Transverse colon (tissue), 4 donors: Measurements from ENCODE around the gene ALG14. TPM values are rescaled to one million over a fixed set of nuclear protein-coding genes. Genes with fewer than 3 reads are reported as not detected.

Experiments
- DNase-seq: peaks from one replicate; pipeline ENCODE4 v3.0.0-alpha.2; 2019
- H3K27ac ChIP-seq, 4 donors: fragments of 200-600 bp; sonication (generic); 2 replicates each; pipeline ENCODE4 v1.5.1; 2016 to 2018; ENCODE audit warnings: inconsistent platforms in 4 of 4
- H3K27me3 ChIP-seq: fragments of 200-600 bp; sonication (generic); 2 replicates; pipeline ENCODE4 v1.5.1; 2017; ENCODE audit warnings: inconsistent platforms
- H3K36me3 ChIP-seq, 4 donors: fragments of 200-600 bp; sonication (generic); 2 replicates each; pipeline ENCODE4 v1.5.1; 2017 to 2019; ENCODE audit warnings: inconsistent platforms in 4 of 4
- H3K4me1 ChIP-seq, 4 donors: fragments of 200-600 bp; sonication (generic); 2 replicates each; pipeline ENCODE4 v1.5.1; 2017 to 2020; ENCODE audit warnings: inconsistent platforms in 4 of 4
- H3K4me3 ChIP-seq, 4 donors: fragments of 200-600 bp; sonication (generic); 1 replicate in 1 of 4; 2 replicates in 3 of 4; pipeline versions ENCODE4 v1.5.1 to v1.6.1; 2017 to 2019; ENCODE audit warnings: inconsistent platforms in 4 of 4
- H3K9me3 ChIP-seq, 2 donors: fragments of 200-600 bp; sonication (generic); 2 replicates each; pipeline ENCODE4 v1.5.1; 2017 to 2019; ENCODE audit warnings: inconsistent platforms in 2 of 2
- EP300 ChIP-seq: sonication (generic); formaldehyde crosslinking; IDR thresholded peaks from one replicate; pipeline ENCODE4 v1.6.1; 2017; ENCODE audit warnings: antibody characterized with exemption, low read depth
- POLR2A ChIP-seq: fragments of 450-650 bp; IDR thresholded peaks from one replicate; pipeline ENCODE4 v1.6.1; 2016; ENCODE audit warnings: antibody characterized with exemption, mild to moderate bottlenecking, moderate library complexity
- POLR2AphosphoS5 ChIP-seq, 3 donors: sonication (generic); formaldehyde crosslinking; IDR thresholded peaks; one replicate each; pipeline ENCODE4 v1.6.1; 2016; ENCODE audit warnings: antibody characterized with exemption in 3 of 3
- WGBS, 2 donors: methylation state at CpG; one replicate each; pipeline ENCODE4 v1.1.5; 2018; ENCODE audit warnings: low coverage in 1 of 2; 5-methylcytosine and 5-hydroxymethylcytosine counted together
- in situ Hi-C, 4 donors: fragments of 200-750 bp; cut with MboI; loops; one replicate each; pipeline versions ENCODE4 v1.15.0 to v1.15.1; 2017; ENCODE audit warnings: low sequenced_read_pairs in 3 of 4, low pct_ligation_motif_present in 1 of 4, low pct_unique_long_range_greater_than_20kb in 1 of 4
- intact Hi-C: fragments of 100-400 bp; cut with DNase I; formaldehyde crosslinking; loops from one replicate; pipeline ENCODE4 v1.15.1; 2023; ENCODE audit warnings: low total_unique reads
- total RNA-seq, 4 donors: library from RNA; depleted of rRNA; stranded (reverse); fragments of >200 nt; gene quantifications; one replicate each; pipeline ENCODE4 v1.1.0, GENCODE V29; 2016
- TF ChIP-seq, protein P1 (sequence below), 5 experiments: fragments of 200-600 bp in 3 of 5; fragments of 450-650 bp in 2 of 5; sonication (generic) in 3 of 5; IDR thresholded peaks; 1 replicate in 2 of 5; 2 replicates in 3 of 5; pipeline ENCODE4 v1.5.1; 2016 to 2017; ENCODE audit warnings: antibody characterized with exemption in 5 of 5, inconsistent platforms in 3 of 5, mild to moderate bottlenecking in 2 of 5, moderate library complexity in 1 of 5

ALG14 gene
- total RNA-seq, 4 donors from 2014 or later: 0.40 to 2.3 (median 2.2) TPM

DNA sequence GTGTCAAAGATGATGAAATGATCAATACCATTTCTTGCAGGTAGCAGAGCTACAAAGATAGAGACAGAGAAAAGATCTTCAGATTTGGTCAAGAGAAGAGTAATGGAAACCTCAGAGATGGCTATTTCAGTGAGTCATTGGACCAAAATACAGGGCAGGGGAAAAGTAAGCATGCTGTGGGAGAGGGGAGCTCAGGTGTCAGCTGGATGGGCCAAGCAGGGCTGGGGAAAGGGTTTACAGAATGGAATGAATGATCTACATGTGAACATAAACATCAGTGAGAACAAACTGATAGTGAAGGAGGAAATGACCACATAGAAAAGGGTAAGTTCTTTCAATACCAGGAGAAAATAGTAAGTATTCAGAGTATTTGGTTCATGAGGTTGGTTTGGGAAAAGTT is 84.4 kb downstream of the ALG14 start:
- TF ChIP-seq POLR2AphosphoS5 (IDR thresholded peaks at IDR 0.05) (no peak), POLR2A (no peak), EP300 (no peak)
- TF ChIP-seq, protein P1, sequence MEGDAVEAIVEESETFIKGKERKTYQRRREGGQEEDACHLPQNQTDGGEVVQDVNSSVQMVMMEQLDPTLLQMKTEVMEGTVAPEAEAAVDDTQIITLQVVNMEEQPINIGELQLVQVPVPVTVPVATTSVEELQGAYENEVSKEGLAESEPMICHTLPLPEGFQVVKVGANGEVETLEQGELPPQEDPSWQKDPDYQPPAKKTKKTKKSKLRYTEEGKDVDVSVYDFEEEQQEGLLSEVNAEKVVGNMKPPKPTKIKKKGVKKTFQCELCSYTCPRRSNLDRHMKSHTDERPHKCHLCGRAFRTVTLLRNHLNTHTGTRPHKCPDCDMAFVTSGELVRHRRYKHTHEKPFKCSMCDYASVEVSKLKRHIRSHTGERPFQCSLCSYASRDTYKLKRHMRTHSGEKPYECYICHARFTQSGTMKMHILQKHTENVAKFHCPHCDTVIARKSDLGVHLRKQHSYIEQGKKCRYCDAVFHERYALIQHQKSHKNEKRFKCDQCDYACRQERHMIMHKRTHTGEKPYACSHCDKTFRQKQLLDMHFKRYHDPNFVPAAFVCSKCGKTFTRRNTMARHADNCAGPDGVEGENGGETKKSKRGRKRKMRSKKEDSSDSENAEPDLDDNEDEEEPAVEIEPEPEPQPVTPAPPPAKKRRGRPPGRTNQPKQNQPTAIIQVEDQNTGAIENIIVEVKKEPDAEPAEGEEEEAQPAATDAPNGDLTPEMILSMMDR (IDR thresholded peaks at IDR 0.05): no peak
- no peaks in the 10 kb centered on the region for H3K36me3 ChIP-seq
- intact Hi-C loops: no loop called here
- no peaks in the 10 kb centered on the region for H3K9me3 ChIP-seq
- peaks cover 0 to 10% (median 3%) of the 10 kb centered on the region in 4 donors for H3K4me1 ChIP-seq
- H3K27ac ChIP-seq: no peak overlapping the region
- no peaks in the 10 kb centered on the region for H3K27me3 ChIP-seq
- no peak overlapping the region for H3K4me3 ChIP-seq
- no peak for DNase-seq
- in situ Hi-C loops: no loop called here

DNA sequence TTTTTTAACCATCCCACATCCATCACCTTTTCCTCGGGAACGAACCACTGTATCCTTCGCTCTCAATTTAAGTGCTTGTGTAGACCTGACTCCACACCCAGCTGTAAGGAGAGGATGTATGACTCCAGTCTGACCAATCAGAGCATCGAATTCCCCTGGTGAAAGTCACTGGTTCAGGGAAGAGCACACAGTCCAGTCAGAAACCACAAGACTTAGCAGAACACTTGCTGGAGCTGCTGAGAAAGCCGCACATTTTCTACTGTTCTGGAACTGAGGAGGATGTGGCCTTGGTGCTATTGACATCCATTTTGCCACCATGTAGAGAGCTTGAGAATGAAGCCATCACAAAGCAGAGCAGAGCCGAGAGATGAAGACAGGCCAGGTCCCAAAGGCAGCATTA is 86.0 kb downstream of the ALG14 start:
- in situ Hi-C loops: no loop called here
- DNase-seq: no peak
- Histone ChIP-seq H3K36me3 (no peaks in the 10 kb centered on the region), H3K27ac (no peak overlapping the region), H3K9me3 (no peaks in the 10 kb centered on the region), H3K4me1 (peaks cover 0 to 19% (median 3%) of the 10 kb centered on the region in 4 donors), H3K27me3 (no peaks in the 10 kb centered on the region), H3K4me3 (no peak overlapping the region)
- TF ChIP-seq, protein P1 (IDR thresholded peaks at IDR 0.05): no peak
- no peak for TF ChIP-seq POLR2A
- no peak for TF ChIP-seq POLR2AphosphoS5 (IDR thresholded peaks at IDR 0.05)
- TF ChIP-seq EP300: no peak
- intact Hi-C loops: no loop called here
- WGBS, 2 donors: 93 to 100% methylated on average over 1 to 6 of the region's 6 CpGs

DNA sequence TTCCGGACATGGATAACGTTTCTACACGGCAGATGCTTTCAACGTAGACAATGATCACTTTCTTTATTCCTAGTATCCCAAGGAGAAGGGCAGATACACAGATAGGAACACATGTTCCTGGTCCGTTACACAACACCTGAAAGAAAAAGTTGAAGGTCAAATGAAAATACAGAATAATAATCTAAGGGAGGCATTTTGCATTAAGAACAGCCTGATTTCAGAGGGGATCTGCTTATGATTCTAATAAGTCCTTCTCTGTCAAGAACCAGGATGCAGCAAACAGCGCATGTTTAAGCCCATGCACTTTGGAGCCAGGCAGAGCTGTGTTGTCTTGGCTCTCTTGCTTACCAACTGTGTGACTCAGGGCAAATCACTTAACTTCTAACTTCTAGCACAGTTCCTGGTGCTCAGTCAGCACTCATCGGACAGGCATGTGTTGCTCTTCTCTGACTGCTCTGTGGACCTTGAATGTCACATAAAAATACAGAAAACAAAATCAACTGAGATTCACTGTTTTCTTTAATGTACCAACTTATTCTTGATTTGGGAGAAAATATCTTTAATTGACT is 89.5 kb downstream of the ALG14 start:
- in situ Hi-C loops (no loop called here), intact Hi-C loops (no loop called here)
- Histone ChIP-seq H3K4me3 (no peak overlapping the region), H3K36me3 (no peaks in the 10 kb centered on the region), H3K4me1 (peaks cover 0 to 38% (median 18%) of the 10 kb centered on the region in 4 donors), H3K27ac (peak overlapping the region; percentile 1 to 72 (median 48)), H3K9me3 (no peaks in the 10 kb centered on the region), H3K27me3 (no peaks in the 10 kb centered on the region)
- TF ChIP-seq POLR2A (no peak), POLR2AphosphoS5 (IDR thresholded peaks at IDR 0.05) (peak; percentile 29 to 61 (median 41)), EP300 (no peak)
- TF ChIP-seq, protein P1 (IDR thresholded peaks at IDR 0.05): no peak
- 56 to 78% methylated on average over 7 of the region's 7 CpGs for WGBS, 2 donors
- DNase-seq: peak; percentile 43

DNA sequence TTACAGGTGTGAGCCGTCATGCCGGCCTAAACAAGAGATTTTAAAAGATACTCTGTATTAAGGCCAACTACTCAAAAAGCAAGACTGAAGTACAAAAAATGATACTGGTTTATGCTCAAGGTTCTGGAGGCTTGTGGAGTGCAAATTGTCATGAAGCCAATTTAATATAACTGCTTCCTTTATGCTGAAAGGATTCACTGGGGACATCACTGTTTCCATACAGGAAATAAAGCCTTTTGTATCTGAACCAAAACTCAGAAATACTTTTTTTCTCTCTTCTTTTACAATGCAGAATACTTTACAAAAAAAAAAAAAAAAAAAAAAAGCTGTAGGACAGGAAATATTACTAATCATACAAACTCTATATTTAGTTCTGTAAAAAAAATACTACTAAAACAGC is 90.4 kb downstream of the ALG14 start:
- H3K36me3 ChIP-seq: no peaks in the 10 kb centered on the region
- H3K4me3 ChIP-seq: no peak overlapping the region
- TF ChIP-seq POLR2AphosphoS5 (IDR thresholded peaks at IDR 0.05): no peak
- TF ChIP-seq, protein P1 (IDR thresholded peaks at IDR 0.05): no peak
- TF ChIP-seq EP300: no peak
- TF ChIP-seq POLR2A: no peak
- no peak for DNase-seq
- 86 to 94% methylated on average over 2 of the region's 2 CpGs for WGBS, 2 donors
- in situ Hi-C loops: no loop called here
- no peaks in the 10 kb centered on the region for H3K27me3 ChIP-seq
- H3K9me3 ChIP-seq: no peaks in the 10 kb centered on the region
- peaks cover 0 to 38% (median 18%) of the 10 kb centered on the region in 4 donors for H3K4me1 ChIP-seq
- intact Hi-C loops: no loop called here
- H3K27ac ChIP-seq: peak overlapping the region in 3 of 4 donors; percentile 65 to 74 (median 72)
